Hepatocyte (in vitro differentiated cells): ENCODE data around the gene EPAS1. TPM values are rescaled to one million over a fixed set of nuclear protein-coding genes. Genes with fewer than 3 reads are reported as not detected.

Experiments used
- DNase-seq: peaks from one replicate; pipeline ENCODE4 v3.0.0-alpha.2; 2016; ENCODE audit warnings: low spot score
- H2AFZ ChIP-seq: fragments of 200-600 bp; sonication (generic); 2 replicates; pipeline ENCODE4 v1.6.0; 2016; ENCODE audit warnings: antibody characterized with exemption, mild to moderate bottlenecking
- H3K27ac ChIP-seq: fragments of 200-600 bp; sonication (generic); 2 replicates; pipeline ENCODE4 v1.5.1; 2016; ENCODE audit warnings: mild to moderate bottlenecking
- H3K27me3 ChIP-seq: fragments of 200-600 bp; sonication (generic); 2 replicates; pipeline ENCODE4 v1.6.1; 2016
- H3K36me3 ChIP-seq: fragments of 200-600 bp; sonication (generic); replicated peaks from 2 replicates; pipeline ENCODE4 v1.5.1; 2016; ENCODE audit warnings: low read depth; ENCODE audit not compliant: insufficient read depth
- H3K4me1 ChIP-seq: fragments of 200-600 bp; sonication (generic); 2 replicates; pipeline ENCODE4 v1.5.1; 2016; ENCODE audit warnings: mild to moderate bottlenecking, moderate library complexity; ENCODE audit not compliant: insufficient read depth
- H3K4me2 ChIP-seq: fragments of 200-600 bp; sonication (generic); 2 replicates; pipeline ENCODE4 v1.6.0; 2016
- H3K4me3 ChIP-seq: fragments of 200-600 bp; sonication (generic); 2 replicates; pipeline ENCODE4 v1.5.1; 2016; ENCODE audit warnings: mild to moderate bottlenecking
- H3K79me2 ChIP-seq: fragments of 200-600 bp; sonication (generic); 2 replicates; pipeline ENCODE4 v1.6.0; 2017; ENCODE audit warnings: mild to moderate bottlenecking
- H3K9me2 ChIP-seq: fragments of 200-600 bp; sonication (generic); replicated peaks from 2 replicates; pipeline ENCODE4 v1.6.0; 2017; ENCODE audit warnings: mild to moderate bottlenecking; ENCODE audit not compliant: insufficient read depth
- H3K9me3 ChIP-seq: fragments of 200-600 bp; sonication (generic); 2 replicates; pipeline ENCODE4 v1.5.1; 2016; ENCODE audit warnings: low read depth, mild to moderate bottlenecking
- H4K20me1 ChIP-seq: fragments of 200-600 bp; sonication (generic); 2 replicates; pipeline ENCODE4 v1.6.0; 2016; ENCODE audit warnings: mild to moderate bottlenecking; ENCODE audit not compliant: insufficient read depth, poor library complexity, severe bottlenecking
- EZH2 ChIP-seq: fragments of 200-600 bp; sonication (generic); IDR thresholded peaks from 2 replicates; pipeline ENCODE4 v1.6.1; 2016; ENCODE audit warnings: antibody characterized with exemption, mild to moderate bottlenecking, borderline replicate concordance
- EZH2phosphoT487 ChIP-seq: fragments of 200-600 bp; sonication (generic); IDR thresholded peaks from one replicate; pipeline ENCODE4 v1.6.1; 2018; ENCODE audit warnings: antibody characterized with exemption, mild to moderate bottlenecking, low read depth, moderate library complexity; ENCODE audit not compliant: unreplicated experiment, severe bottlenecking
- WGBS: methylation state at CpG from one replicate; pipeline ENCODE4 v1.1.6; 2016; ENCODE audit warnings: low lambda C conversion rate; ENCODE audit errors: missing lambda C conversion rate; 5-methylcytosine and 5-hydroxymethylcytosine counted together
- polyA plus RNA-seq: library from polyadenylated mRNA; unstranded; fragments of >200 nt; fragmentation: Nextera tagmentation; extraction: Ambion mirVana; gene quantifications from 2 replicates; pipeline ENCODE4 v1.2.1, GENCODE V29; 2016
- total RNA-seq: library from RNA; depleted of rRNA; stranded (reverse); fragments of >200 nt; gene quantifications from 2 replicates; pipeline ENCODE4 v1.2.3, GENCODE V29; 2014
- TF ChIP-seq, protein P1 (sequence below): fragments of 200-600 bp; sonication (generic); IDR thresholded peaks from 2 replicates; pipeline ENCODE4 v1.5.1; 2016; ENCODE audit warnings: antibody characterized with exemption, mild to moderate bottlenecking; ENCODE audit not compliant: poor library complexity

Gene EPAS1
- total and polyA plus RNA-seq, 2 experiments from 2014 or later = 112 to 115 TPM

GRCh38 chr2:46306330-46306751 is 9.1 kb downstream of the EPAS1 start:
- no peaks in the 10 kb centered on the region for H3K9me3 ChIP-seq
- TF ChIP-seq EZH2 = no peak
- TF ChIP-seq EZH2phosphoT487 = no peak
- TF ChIP-seq, protein P1, sequence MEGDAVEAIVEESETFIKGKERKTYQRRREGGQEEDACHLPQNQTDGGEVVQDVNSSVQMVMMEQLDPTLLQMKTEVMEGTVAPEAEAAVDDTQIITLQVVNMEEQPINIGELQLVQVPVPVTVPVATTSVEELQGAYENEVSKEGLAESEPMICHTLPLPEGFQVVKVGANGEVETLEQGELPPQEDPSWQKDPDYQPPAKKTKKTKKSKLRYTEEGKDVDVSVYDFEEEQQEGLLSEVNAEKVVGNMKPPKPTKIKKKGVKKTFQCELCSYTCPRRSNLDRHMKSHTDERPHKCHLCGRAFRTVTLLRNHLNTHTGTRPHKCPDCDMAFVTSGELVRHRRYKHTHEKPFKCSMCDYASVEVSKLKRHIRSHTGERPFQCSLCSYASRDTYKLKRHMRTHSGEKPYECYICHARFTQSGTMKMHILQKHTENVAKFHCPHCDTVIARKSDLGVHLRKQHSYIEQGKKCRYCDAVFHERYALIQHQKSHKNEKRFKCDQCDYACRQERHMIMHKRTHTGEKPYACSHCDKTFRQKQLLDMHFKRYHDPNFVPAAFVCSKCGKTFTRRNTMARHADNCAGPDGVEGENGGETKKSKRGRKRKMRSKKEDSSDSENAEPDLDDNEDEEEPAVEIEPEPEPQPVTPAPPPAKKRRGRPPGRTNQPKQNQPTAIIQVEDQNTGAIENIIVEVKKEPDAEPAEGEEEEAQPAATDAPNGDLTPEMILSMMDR = no peak
- H3K27ac ChIP-seq = peak overlapping the region; percentile 84
- peak; percentile 63 for DNase-seq
- 20% methylated on average over 2 of the region's 2 CpGs for WGBS
- H3K36me3 ChIP-seq = no peaks in the 10 kb centered on the region
- H2AFZ ChIP-seq = no peak overlapping the region
- peaks cover 68% of the 10 kb centered on the region for H3K4me1 ChIP-seq
- H3K79me2 ChIP-seq = peaks cover 87% of the 10 kb centered on the region
- H4K20me1 ChIP-seq = peaks cover 24% of the 10 kb centered on the region
- H3K27me3 ChIP-seq = no peaks in the 10 kb centered on the region
- peak overlapping the region; percentile 48 for H3K4me2 ChIP-seq
- no peak overlapping the region for H3K4me3 ChIP-seq
- H3K9me2 ChIP-seq = no peaks in the 10 kb centered on the region

DNA sequence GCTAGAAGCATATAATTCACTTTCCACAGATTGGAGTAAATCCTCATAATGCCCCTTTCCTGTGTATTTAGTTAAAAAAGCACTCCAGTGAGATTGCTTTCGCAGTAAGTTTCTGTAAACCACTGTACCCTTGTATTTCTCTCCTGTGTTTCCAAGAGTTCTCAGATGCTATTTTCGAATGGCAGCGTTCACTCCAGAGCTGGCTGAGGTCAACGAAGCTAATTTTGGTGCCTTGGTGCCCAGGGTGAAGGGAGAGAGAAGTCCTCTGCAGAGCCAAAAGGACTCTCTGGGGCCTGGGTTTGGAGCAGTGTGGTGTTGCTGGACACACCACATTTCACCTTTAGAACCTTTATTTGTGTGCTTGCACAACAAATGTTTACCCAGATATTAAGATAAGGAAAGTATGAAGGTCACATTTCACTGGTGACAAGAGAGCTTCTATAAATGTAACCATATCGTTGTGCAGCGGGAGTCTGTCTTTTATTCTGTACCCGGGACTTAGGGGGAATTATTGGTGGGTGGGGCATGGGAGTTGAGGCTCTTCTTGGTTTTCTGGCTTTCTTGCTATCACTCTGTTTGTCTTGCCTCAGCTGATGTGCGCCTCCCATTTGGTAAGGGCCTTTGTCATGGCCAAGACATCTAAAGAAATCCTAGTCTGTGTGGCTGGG is 9.9 kb downstream of the EPAS1 start:
- Histone ChIP-seq H3K4me2 (peak overlapping the region; percentile 48), H4K20me1 (peaks cover 19% of the 10 kb centered on the region), H3K4me1 (peaks cover 65% of the 10 kb centered on the region), H3K79me2 (peaks cover 87% of the 10 kb centered on the region), H3K9me3 (no peaks in the 10 kb centered on the region), H3K36me3 (no peaks in the 10 kb centered on the region), H3K4me3 (no peak overlapping the region), H2AFZ (no peak overlapping the region), H3K27ac (peak overlapping the region; percentile 84), H3K27me3 (no peaks in the 10 kb centered on the region), H3K9me2 (no peaks in the 10 kb centered on the region)
- TF ChIP-seq EZH2 = no peak
- TF ChIP-seq EZH2phosphoT487 = no peak
- DNase-seq = no peak
- 39% methylated on average over 8 of the region's 8 CpGs for WGBS

DNA sequence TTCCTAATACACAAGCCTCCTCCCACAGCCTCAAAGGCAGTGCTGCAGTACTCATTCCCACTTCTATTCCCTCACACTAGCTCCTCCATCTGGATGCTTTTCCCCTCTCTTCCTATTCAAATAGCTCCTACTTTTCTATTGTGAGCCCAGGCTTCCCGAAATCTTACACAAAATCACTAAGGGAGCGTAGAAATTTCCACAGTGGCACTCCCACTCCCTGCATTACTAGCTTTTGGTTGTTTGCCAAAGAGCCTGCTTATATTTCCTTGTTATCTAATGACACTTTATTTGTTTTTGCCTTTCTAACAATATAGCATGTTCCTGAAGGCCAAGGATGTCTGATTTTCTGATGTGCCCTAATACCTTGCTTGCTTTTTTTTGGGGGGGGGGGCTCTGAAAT is 10.9 kb downstream of the EPAS1 start:
- WGBS = 72% methylated on average over 2 of the region's 2 CpGs
- Histone ChIP-seq H3K4me2 (peak overlapping the region; percentile 48), H3K36me3 (no peaks in the 10 kb centered on the region), H3K9me2 (no peaks in the 10 kb centered on the region), H3K79me2 (peaks cover 87% of the 10 kb centered on the region), H3K27me3 (no peaks in the 10 kb centered on the region), H2AFZ (no peak overlapping the region), H3K4me1 (peaks cover 62% of the 10 kb centered on the region), H4K20me1 (peaks cover 22% of the 10 kb centered on the region), H3K27ac (peak overlapping the region; percentile 84), H3K4me3 (no peak overlapping the region), H3K9me3 (no peaks in the 10 kb centered on the region)
- no peak for DNase-seq
- TF ChIP-seq, protein P1 = no peak
- no peak for TF ChIP-seq EZH2phosphoT487

DNA sequence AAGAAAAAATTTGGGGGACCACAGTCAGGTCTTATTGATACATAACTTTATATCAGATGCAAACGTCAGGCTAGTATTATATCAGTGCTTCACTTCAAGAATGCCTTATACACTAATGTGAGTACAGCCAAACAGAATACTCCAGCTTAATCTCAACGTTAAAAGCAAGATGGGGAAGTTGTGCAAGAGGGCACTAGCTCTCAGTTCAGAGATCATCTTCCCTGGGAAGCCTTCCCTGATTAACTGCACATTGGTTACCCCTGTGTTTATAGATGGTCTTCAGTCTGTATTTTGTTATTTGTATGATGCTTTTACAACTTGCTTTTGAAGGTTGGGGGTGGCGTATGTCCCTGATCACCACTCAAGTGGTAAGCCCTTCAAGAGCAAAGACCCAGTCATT is 11.4 kb downstream of the EPAS1 start:
- 49% methylated on average over 3 of the region's 3 CpGs for WGBS
- no peak for DNase-seq
- Histone ChIP-seq H3K9me3 (no peaks in the 10 kb centered on the region), H3K4me1 (peaks cover 56% of the 10 kb centered on the region), H3K36me3 (no peaks in the 10 kb centered on the region), H3K27ac (peak overlapping the region; percentile 84), H3K79me2 (peaks cover 87% of the 10 kb centered on the region), H3K9me2 (no peaks in the 10 kb centered on the region), H3K4me3 (no peak overlapping the region), H2AFZ (no peak overlapping the region), H3K27me3 (no peaks in the 10 kb centered on the region), H4K20me1 (peaks cover 22% of the 10 kb centered on the region), H3K4me2 (peak overlapping the region; percentile 48)
- TF ChIP-seq, protein P1 = no peak
- TF ChIP-seq EZH2 (no peak), EZH2phosphoT487 (no peak)
